ENCODE data around the gene ITGA4. TPM values are rescaled to one million over a fixed set of nuclear protein-coding genes. Genes with fewer than 3 reads are reported as not detected.

The ITGA4 gene
- total and polyA plus RNA-seq, 4 donors = 0.73 to 71.0 (median 14.4) TPM

DNA sequence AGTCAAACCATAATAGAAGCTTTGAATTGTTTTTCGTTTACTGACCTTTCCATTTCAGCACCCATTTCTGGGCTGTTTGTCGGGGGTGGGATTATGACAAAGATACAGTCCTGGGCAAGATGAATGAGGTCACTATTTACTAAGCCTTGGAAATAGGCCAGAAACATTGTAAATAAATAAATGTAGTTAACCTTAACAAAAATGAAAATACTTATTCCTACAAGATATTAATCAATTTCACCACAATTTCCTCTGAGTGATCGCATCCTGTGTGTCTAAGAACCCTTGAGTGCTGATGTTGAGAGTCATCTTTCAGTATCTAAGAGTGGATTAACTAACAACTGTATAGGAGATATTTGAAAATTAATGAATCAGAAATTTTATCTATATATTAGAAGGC lies 14.0 kb downstream of the ITGA4 start:
- DNase-seq (no peak), ATAC-seq (ENCODE audit: insufficient read depth, low FRiP score) (no peak)
- H3K9ac ChIP-seq (ENCODE audit: insufficient read depth in 1 of 2, low read length in 2 of 2) = no peak overlapping the region
- WGBS, 2 donors = 56 to 58% methylated on average over 3 of the region's 3 CpGs
- H3K4me3 ChIP-seq = no peak overlapping the region
- H3K36me3 ChIP-seq (ENCODE audit: control insufficient read depth in 4 of 4, insufficient read depth in 4 of 4, low read length in 4 of 4) = peaks cover 0 to 3% (median 0%) of the 10 kb centered on the region in 4 donors
- no peak overlapping the region for H3K27ac ChIP-seq (ENCODE audit: low read depth in 1 of 2, low read length in 1 of 2)
- no peaks in the 10 kb centered on the region for H3K9me3 ChIP-seq (ENCODE audit: control insufficient read depth in 4 of 4, insufficient read depth in 3 of 4, low read length in 3 of 4)
- TF ChIP-seq, protein P1, sequence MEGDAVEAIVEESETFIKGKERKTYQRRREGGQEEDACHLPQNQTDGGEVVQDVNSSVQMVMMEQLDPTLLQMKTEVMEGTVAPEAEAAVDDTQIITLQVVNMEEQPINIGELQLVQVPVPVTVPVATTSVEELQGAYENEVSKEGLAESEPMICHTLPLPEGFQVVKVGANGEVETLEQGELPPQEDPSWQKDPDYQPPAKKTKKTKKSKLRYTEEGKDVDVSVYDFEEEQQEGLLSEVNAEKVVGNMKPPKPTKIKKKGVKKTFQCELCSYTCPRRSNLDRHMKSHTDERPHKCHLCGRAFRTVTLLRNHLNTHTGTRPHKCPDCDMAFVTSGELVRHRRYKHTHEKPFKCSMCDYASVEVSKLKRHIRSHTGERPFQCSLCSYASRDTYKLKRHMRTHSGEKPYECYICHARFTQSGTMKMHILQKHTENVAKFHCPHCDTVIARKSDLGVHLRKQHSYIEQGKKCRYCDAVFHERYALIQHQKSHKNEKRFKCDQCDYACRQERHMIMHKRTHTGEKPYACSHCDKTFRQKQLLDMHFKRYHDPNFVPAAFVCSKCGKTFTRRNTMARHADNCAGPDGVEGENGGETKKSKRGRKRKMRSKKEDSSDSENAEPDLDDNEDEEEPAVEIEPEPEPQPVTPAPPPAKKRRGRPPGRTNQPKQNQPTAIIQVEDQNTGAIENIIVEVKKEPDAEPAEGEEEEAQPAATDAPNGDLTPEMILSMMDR (IDR thresholded peaks at IDR 0.05; ENCODE audit: control extremely low read depth, extremely low read depth) = no peak
- H3K27me3 ChIP-seq (ENCODE audit: control insufficient read depth in 3 of 3, insufficient read depth in 3 of 3, low read length in 2 of 3) = peaks cover 0 to 4% (median 0%) of the 10 kb centered on the region in 3 donors
- H3K4me1 ChIP-seq (ENCODE audit: control insufficient read depth in 5 of 5, insufficient read depth in 5 of 5, low read length in 5 of 5) = peaks cover 0 to 3% (median 0%) of the 10 kb centered on the region in 5 donors

DNA sequence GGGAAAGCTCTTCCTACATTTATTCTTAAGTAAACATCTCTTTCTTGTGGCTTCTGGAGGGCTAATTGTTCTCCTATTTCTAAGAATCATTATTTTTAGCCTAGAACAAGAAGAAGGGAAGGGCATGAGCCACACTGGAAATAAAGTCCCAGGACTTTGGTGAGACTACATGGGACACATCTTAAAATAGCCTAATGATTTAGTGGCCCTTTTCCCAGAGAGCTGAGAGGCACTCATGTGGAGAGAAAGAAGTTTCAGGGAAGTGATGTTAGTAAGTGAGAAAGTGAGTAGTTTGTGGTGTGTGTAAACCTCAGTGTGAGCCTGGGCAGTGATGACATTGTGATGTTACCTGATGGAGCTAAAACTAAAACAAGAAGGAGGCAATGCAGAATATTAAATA lies 14.6 kb downstream of the ITGA4 start:
- Histone ChIP-seq H3K4me1 (ENCODE audit: control insufficient read depth in 5 of 5, insufficient read depth in 5 of 5, low read length in 5 of 5) (peaks cover 0 to 3% (median 0%) of the 10 kb centered on the region in 5 donors), H3K36me3 (ENCODE audit: control insufficient read depth in 4 of 4, insufficient read depth in 4 of 4, low read length in 4 of 4) (peaks cover 0 to 3% (median 0%) of the 10 kb centered on the region in 4 donors), H3K9ac (ENCODE audit: insufficient read depth in 1 of 2, low read length in 2 of 2) (no peak overlapping the region), H3K27ac (ENCODE audit: low read depth in 1 of 2, low read length in 1 of 2) (no peak overlapping the region), H3K4me3 (no peak overlapping the region), H3K27me3 (ENCODE audit: control insufficient read depth in 3 of 3, insufficient read depth in 3 of 3, low read length in 2 of 3) (peaks cover 0 to 4% (median 0%) of the 10 kb centered on the region in 3 donors), H3K9me3 (ENCODE audit: control insufficient read depth in 4 of 4, insufficient read depth in 3 of 4, low read length in 3 of 4) (no peaks in the 10 kb centered on the region)
- TF ChIP-seq, protein P1 (IDR thresholded peaks at IDR 0.05; ENCODE audit: control extremely low read depth, extremely low read depth) = no peak
- ATAC-seq (ENCODE audit: insufficient read depth, low FRiP score) = no peak
- DNase-seq = no peak

DNA sequence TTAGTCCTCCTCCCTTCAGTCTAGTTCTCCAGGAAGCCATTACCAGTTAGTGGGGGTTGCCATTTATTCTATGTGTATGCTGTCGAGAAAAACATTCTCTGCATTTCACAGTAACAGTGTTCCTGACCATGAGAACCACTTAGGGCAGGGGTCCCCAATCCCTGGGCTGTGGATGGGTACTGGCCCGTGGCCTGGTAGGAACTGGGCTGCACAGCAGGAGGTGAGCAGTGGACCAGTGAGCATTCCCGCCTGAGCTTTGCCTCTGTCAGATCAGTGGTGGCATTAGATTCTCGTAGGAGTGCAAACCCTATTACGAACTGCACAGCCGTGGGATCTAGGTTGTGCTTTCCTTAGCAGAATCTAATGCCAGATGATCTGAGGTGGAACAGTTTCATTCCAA lies 15.8 kb downstream of the ITGA4 start:
- WGBS, 2 donors = 88 to 91% methylated on average over 6 of the region's 6 CpGs
- TF ChIP-seq, protein P1 (IDR thresholded peaks at IDR 0.05; ENCODE audit: control extremely low read depth, extremely low read depth) = no peak
- DNase-seq (no peak), ATAC-seq (ENCODE audit: insufficient read depth, low FRiP score) (no peak)
- Histone ChIP-seq H3K9me3 (ENCODE audit: control insufficient read depth in 4 of 4, insufficient read depth in 3 of 4, low read length in 3 of 4) (no peaks in the 10 kb centered on the region), H3K36me3 (ENCODE audit: control insufficient read depth in 4 of 4, insufficient read depth in 4 of 4, low read length in 4 of 4) (peaks cover 0 to 3% (median 0%) of the 10 kb centered on the region in 4 donors), H3K4me1 (ENCODE audit: control insufficient read depth in 5 of 5, insufficient read depth in 5 of 5, low read length in 5 of 5) (peaks cover 0 to 3% (median 0%) of the 10 kb centered on the region in 5 donors), H3K27ac (ENCODE audit: low read depth in 1 of 2, low read length in 1 of 2) (no peak overlapping the region), H3K27me3 (ENCODE audit: control insufficient read depth in 3 of 3, insufficient read depth in 3 of 3, low read length in 2 of 3) (no peaks in the 10 kb centered on the region), H3K9ac (ENCODE audit: insufficient read depth in 1 of 2, low read length in 2 of 2) (no peak overlapping the region), H3K4me3 (no peak overlapping the region)

Data from lung (tissue), 12 donors.